Liver (tissue), 9 donors: Measurements from ENCODE around the gene EBF3. TPM values are rescaled to one million over a fixed set of nuclear protein-coding genes. Genes with fewer than 3 reads are reported as not detected.

Experiments used
- DNase-seq: peaks from one replicate; pipeline ENCODE4 v3.0.0-alpha.2; 2017; ENCODE audit warnings: low spot score
- H3K27ac ChIP-seq, 2 donors: one replicate each; pipeline ENCODE4 v1.7.0; 2013; ENCODE audit warnings: inconsistent platforms in 2 of 2, low read length in 2 of 2, control low read depth in 1 of 2, low read depth in 1 of 2, mild to moderate bottlenecking in 1 of 2
- H3K27me3 ChIP-seq, 4 donors: one replicate each; pipeline versions ENCODE4 v1.6.1 to v1.7.0; 2013; ENCODE audit warnings: low read length in 3 of 4, inconsistent platforms in 1 of 4, mild to moderate bottlenecking in 1 of 4, moderate library complexity in 1 of 4; ENCODE audit not compliant: control insufficient read depth in 4 of 4, insufficient read depth in 4 of 4
- H3K36me3 ChIP-seq, 4 donors: one replicate each; pipeline versions ENCODE4 v1.6.1 to v1.7.0; 2013; ENCODE audit warnings: low read length in 3 of 4, mild to moderate bottlenecking in 3 of 4, low read depth in 1 of 4, moderate library complexity in 1 of 4; ENCODE audit not compliant: control insufficient read depth in 4 of 4, insufficient read depth in 3 of 4
- H3K4me1 ChIP-seq, 4 donors: one replicate each; pipeline versions ENCODE4 v1.6.1 to v1.7.0; 2013; ENCODE audit warnings: low read length in 3 of 4, mild to moderate bottlenecking in 3 of 4, moderate library complexity in 1 of 4; ENCODE audit not compliant: control insufficient read depth in 4 of 4, insufficient read depth in 4 of 4
- H3K4me3 ChIP-seq, 3 donors: one replicate each; pipeline versions ENCODE4 v1.6.1 to v1.7.0; 2013; ENCODE audit warnings: low read length in 3 of 3, control low read depth in 1 of 3, low read depth in 1 of 3, mild to moderate bottlenecking in 1 of 3
- H3K9ac ChIP-seq, 2 donors: one replicate each; pipeline ENCODE4 v1.7.0; 2013; ENCODE audit warnings: low read length in 2 of 2, mild to moderate bottlenecking in 2 of 2, moderate library complexity in 2 of 2, control low read depth in 1 of 2, low read depth in 1 of 2
- H3K9me3 ChIP-seq, 4 donors: one replicate each; pipeline versions ENCODE4 v1.6.1 to v1.7.0; 2013; ENCODE audit warnings: low read length in 3 of 4; ENCODE audit not compliant: control insufficient read depth in 4 of 4
- FOXA1 ChIP-seq: IDR thresholded peaks from 2 replicates; pipeline ENCODE4 v1.6.1; 2016; ENCODE audit warnings: antibody characterized with exemption
- FOXA2 ChIP-seq: IDR thresholded peaks from 2 replicates; pipeline ENCODE4 v1.6.1; 2016; ENCODE audit warnings: antibody characterized with exemption
- GABPA ChIP-seq, 2 donors: IDR thresholded peaks in 1 of 2; conservative IDR thresholded peaks in 1 of 2; 2 replicates each; pipeline ENCODE4 v1.6.1; 2016; ENCODE audit warnings: antibody characterized with exemption in 2 of 2, mild to moderate bottlenecking in 1 of 2, moderate library complexity in 1 of 2
- HNF4A ChIP-seq, 2 donors: conservative IDR thresholded peaks; 2 replicates each; pipeline ENCODE4 v1.6.1; 2016; ENCODE audit warnings: antibody characterized with exemption in 2 of 2, mild to moderate bottlenecking in 2 of 2
- HNF4G ChIP-seq: IDR thresholded peaks from 2 replicates; pipeline ENCODE4 v1.6.1; 2016; ENCODE audit warnings: antibody characterized with exemption
- JUND ChIP-seq, 2 donors: IDR thresholded peaks; 2 replicates each; pipeline ENCODE4 v1.6.1; 2016; ENCODE audit warnings: antibody characterized with exemption in 2 of 2
- NR2F2 ChIP-seq: IDR thresholded peaks from 2 replicates; pipeline ENCODE4 v1.6.1; 2016; ENCODE audit warnings: antibody characterized with exemption
- RAD21 ChIP-seq, 2 donors: IDR thresholded peaks; 2 replicates each; pipeline ENCODE4 v1.6.1; 2016; ENCODE audit warnings: antibody characterized with exemption in 2 of 2, mild to moderate bottlenecking in 2 of 2
- RXRA ChIP-seq, 2 donors: IDR thresholded peaks; 2 replicates each; pipeline ENCODE4 v1.6.1; 2017 to 2018; ENCODE audit warnings: antibody characterized with exemption in 2 of 2, mild to moderate bottlenecking in 1 of 2
- TAF1 ChIP-seq: conservative IDR thresholded peaks from 2 replicates; pipeline ENCODE4 v1.6.1; 2016; ENCODE audit warnings: antibody characterized with exemption, mild to moderate bottlenecking
- YY1 ChIP-seq: IDR thresholded peaks from 2 replicates; pipeline ENCODE4 v1.6.1; 2016; ENCODE audit warnings: antibody characterized with exemption, mild to moderate bottlenecking
- WGBS: extraction: QIAGEN DNeasy Blood & Tissue Kit; methylation state at CpG from one replicate; pipeline ENCODE4 v1.1.7; 2013; 5-methylcytosine and 5-hydroxymethylcytosine counted together
- polyA plus RNA-seq, 2 donors: library from polyadenylated mRNA; stranded (reverse) in 1 of 2; unstranded in 1 of 2; fragments of 200-250 nt in 1 of 2; fragments of >200 nt in 1 of 2; fragmentation: Nextera tagmentation in 1 of 2; extraction: Ambion mirVana in 1 of 2; gene quantifications; one replicate each; pipeline versions ENCODE4 v1.2.1 to v1.2.3, GENCODE V29; 2013 to 2015
- total RNA-seq, 2 donors: library from RNA; depleted of rRNA; stranded (reverse); fragments of >200 nt; gene quantifications; one replicate each; pipeline ENCODE4 v1.2.3, GENCODE V29; 2014
- TF ChIP-seq, protein P1 (sequence below): IDR thresholded peaks from 2 replicates; pipeline ENCODE4 v1.6.1; 2016; ENCODE audit warnings: antibody characterized with exemption
- TF ChIP-seq, protein P2 (sequence below): IDR thresholded peaks from 2 replicates; pipeline ENCODE4 v1.6.1; 2016; ENCODE audit warnings: antibody characterized with exemption, mild to moderate bottlenecking
- TF ChIP-seq, protein P3 (sequence below): IDR thresholded peaks from 2 replicates; pipeline ENCODE4 v1.6.1; 2016; ENCODE audit warnings: antibody characterized with exemption
- TF ChIP-seq, protein P4 (sequence below): IDR thresholded peaks from 2 replicates; pipeline ENCODE4 v1.6.1; 2016; ENCODE audit warnings: antibody characterized with exemption
- TF ChIP-seq, protein P5 (sequence below): fragments of 150-350 bp; IDR thresholded peaks from 2 replicates; pipeline ENCODE4 v1.5.1; 2017; ENCODE audit warnings: improper control_type of control experiment, low read depth, low read length; ENCODE audit not compliant: missing input control
- donor health status: healthy.
- donor health status: healthy.
- donor health status: healthy.
- donor health status: healthy.
- donor health status: healthy.

EBF3 gene
- total and polyA plus RNA-seq, 4 donors, result 0.02 to 0.08 TPM; not detected in 2

DNA sequence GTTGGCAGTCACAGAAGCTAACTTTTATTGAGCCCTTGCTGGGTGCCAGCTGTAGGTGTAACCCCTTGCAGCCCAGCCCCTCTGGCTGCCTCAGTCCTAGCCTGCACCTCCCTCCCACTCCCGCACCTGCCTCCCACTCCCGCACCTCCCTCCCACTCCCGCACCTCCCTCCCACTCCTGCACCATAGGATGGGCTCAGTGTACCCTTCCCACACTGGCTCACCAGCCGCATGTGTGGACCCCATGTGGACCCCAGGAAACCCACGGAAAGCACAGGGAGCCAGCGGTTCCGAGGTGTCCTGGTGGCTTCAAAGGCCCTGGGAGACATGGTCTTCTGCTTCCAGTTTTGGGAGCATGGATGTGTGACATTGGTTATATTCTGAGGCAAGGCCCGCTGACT is 132.9 kb downstream of the EBF3 start:
- Histone ChIP-seq H3K4me3 (no peak overlapping the region), H3K27me3 (no peaks in the 10 kb centered on the region), H3K9ac (no peak overlapping the region), H3K9me3 (no peaks in the 10 kb centered on the region), H3K4me1 (no peaks in the 10 kb centered on the region), H3K27ac (no peak overlapping the region), H3K36me3 (no peaks in the 10 kb centered on the region)
- DNase-seq, result no peak
- 96% methylated on average over 8 of the region's 8 CpGs for WGBS
- TF ChIP-seq, protein P1, sequence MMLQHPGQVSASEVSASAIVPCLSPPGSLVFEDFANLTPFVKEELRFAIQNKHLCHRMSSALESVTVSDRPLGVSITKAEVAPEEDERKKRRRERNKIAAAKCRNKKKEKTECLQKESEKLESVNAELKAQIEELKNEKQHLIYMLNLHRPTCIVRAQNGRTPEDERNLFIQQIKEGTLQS, result no peak
- TF ChIP-seq JUND (IDR thresholded peaks at IDR 0.05), result no peak
- TF ChIP-seq GABPA (IDR thresholded peaks at IDR 0.05 in 1 of 2, conservative IDR thresholded peaks at IDR 0.05 in 1 of 2), result no peak
- TF ChIP-seq FOXA1, result no peak
- TF ChIP-seq, protein P2, sequence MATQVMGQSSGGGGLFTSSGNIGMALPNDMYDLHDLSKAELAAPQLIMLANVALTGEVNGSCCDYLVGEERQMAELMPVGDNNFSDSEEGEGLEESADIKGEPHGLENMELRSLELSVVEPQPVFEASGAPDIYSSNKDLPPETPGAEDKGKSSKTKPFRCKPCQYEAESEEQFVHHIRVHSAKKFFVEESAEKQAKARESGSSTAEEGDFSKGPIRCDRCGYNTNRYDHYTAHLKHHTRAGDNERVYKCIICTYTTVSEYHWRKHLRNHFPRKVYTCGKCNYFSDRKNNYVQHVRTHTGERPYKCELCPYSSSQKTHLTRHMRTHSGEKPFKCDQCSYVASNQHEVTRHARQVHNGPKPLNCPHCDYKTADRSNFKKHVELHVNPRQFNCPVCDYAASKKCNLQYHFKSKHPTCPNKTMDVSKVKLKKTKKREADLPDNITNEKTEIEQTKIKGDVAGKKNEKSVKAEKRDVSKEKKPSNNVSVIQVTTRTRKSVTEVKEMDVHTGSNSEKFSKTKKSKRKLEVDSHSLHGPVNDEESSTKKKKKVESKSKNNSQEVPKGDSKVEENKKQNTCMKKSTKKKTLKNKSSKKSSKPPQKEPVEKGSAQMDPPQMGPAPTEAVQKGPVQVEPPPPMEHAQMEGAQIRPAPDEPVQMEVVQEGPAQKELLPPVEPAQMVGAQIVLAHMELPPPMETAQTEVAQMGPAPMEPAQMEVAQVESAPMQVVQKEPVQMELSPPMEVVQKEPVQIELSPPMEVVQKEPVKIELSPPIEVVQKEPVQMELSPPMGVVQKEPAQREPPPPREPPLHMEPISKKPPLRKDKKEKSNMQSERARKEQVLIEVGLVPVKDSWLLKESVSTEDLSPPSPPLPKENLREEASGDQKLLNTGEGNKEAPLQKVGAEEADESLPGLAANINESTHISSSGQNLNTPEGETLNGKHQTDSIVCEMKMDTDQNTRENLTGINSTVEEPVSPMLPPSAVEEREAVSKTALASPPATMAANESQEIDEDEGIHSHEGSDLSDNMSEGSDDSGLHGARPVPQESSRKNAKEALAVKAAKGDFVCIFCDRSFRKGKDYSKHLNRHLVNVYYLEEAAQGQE, result no peak
- TF ChIP-seq, protein P3, sequence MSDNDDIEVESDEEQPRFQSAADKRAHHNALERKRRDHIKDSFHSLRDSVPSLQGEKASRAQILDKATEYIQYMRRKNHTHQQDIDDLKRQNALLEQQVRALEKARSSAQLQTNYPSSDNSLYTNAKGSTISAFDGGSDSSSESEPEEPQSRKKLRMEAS, result no peak
- TF ChIP-seq, protein P4, sequence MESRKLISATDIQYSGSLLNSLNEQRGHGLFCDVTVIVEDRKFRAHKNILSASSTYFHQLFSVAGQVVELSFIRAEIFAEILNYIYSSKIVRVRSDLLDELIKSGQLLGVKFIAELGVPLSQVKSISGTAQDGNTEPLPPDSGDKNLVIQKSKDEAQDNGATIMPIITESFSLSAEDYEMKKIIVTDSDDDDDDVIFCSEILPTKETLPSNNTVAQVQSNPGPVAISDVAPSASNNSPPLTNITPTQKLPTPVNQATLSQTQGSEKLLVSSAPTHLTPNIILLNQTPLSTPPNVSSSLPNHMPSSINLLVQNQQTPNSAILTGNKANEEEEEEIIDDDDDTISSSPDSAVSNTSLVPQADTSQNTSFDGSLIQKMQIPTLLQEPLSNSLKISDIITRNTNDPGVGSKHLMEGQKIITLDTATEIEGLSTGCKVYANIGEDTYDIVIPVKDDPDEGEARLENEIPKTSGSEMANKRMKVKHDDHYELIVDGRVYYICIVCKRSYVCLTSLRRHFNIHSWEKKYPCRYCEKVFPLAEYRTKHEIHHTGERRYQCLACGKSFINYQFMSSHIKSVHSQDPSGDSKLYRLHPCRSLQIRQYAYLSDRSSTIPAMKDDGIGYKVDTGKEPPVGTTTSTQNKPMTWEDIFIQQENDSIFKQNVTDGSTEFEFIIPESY, result no peak
- TF ChIP-seq, protein P5, sequence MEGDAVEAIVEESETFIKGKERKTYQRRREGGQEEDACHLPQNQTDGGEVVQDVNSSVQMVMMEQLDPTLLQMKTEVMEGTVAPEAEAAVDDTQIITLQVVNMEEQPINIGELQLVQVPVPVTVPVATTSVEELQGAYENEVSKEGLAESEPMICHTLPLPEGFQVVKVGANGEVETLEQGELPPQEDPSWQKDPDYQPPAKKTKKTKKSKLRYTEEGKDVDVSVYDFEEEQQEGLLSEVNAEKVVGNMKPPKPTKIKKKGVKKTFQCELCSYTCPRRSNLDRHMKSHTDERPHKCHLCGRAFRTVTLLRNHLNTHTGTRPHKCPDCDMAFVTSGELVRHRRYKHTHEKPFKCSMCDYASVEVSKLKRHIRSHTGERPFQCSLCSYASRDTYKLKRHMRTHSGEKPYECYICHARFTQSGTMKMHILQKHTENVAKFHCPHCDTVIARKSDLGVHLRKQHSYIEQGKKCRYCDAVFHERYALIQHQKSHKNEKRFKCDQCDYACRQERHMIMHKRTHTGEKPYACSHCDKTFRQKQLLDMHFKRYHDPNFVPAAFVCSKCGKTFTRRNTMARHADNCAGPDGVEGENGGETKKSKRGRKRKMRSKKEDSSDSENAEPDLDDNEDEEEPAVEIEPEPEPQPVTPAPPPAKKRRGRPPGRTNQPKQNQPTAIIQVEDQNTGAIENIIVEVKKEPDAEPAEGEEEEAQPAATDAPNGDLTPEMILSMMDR, result no peak
- no peak for TF ChIP-seq TAF1
- no peak for TF ChIP-seq RAD21 (IDR thresholded peaks at IDR 0.05)
- no peak for TF ChIP-seq NR2F2
- TF ChIP-seq HNF4A (conservative IDR thresholded peaks at IDR 0.05), result no peak
- no peak for TF ChIP-seq RXRA (IDR thresholded peaks at IDR 0.05)
- no peak for TF ChIP-seq FOXA2
- no peak for TF ChIP-seq YY1
- no peak for TF ChIP-seq HNF4G

DNA sequence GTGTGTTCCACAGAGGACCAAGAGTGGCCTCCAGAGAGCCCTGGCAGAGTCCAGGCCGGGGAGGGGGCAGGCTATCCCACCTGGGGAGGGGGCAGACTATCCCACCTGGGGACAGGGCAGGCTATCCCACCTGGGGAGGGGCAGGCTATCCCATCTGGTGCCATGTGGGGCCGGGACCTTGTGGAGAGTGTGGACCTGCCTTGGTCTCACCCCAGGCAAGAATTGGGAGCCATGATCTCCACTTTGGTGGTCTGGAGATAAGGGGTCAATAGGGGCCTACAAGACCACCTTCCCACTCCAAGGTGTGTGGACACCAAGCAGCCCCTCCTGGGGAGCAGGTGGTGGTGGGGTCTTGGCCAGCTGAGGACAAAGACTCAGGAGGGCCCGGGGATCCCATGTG is 138.2 kb downstream of the EBF3 start:
- Histone ChIP-seq H3K9me3 (no peaks in the 10 kb centered on the region), H3K4me3 (no peak overlapping the region), H3K27ac (no peak overlapping the region), H3K9ac (no peak overlapping the region), H3K4me1 (no peaks in the 10 kb centered on the region), H3K27me3 (no peaks in the 10 kb centered on the region), H3K36me3 (no peaks in the 10 kb centered on the region)
- no peak for TF ChIP-seq YY1
- TF ChIP-seq RAD21 (IDR thresholded peaks at IDR 0.05), result no peak
- TF ChIP-seq FOXA2, result no peak
- TF ChIP-seq HNF4A (conservative IDR thresholded peaks at IDR 0.05), result no peak
- 94% methylated on average over 3 of the region's 3 CpGs for WGBS
- no peak for DNase-seq
